HEK293 (cell line): Measurements from ENCODE around the gene SCFD2.
A peak's percentile ranks its signal among the peaks of the same experiment; 100 is the strongest.

ENCODE experiments used
- CTCF ChIA-PET: fragments of 350-600 bp; formaldehyde crosslinking; extraction: SDS; loops from one replicate; lab custom pipeline; 2021; ENCODE audit warnings: antibody characterized with exemption; lab: Yijun Ruan, JAX
- POLR2A ChIA-PET: fragments of 300-600 bp; formaldehyde crosslinking; extraction: SDS; loops from one replicate; lab custom pipeline; 2020; ENCODE audit warnings: antibody characterized with exemption, inconsistent platforms; lab: Yijun Ruan, JAX
- H3K27ac ChIP-seq: fragments of 200-500 bp; sonication (Bioruptor generic); 2 replicates; pipeline ENCODE4 v1.5.1; 2014; ENCODE audit warnings: low read depth, low read length, control low read depth, inconsistent platforms; ENCODE audit errors: extremely low read depth
- H3K36me3 ChIP-seq, 2 experiments: fragments of 200-500 bp in 1 of 2; sonication (Bioruptor generic) in 1 of 2; 1 replicate in 1 of 2; 2 replicates in 1 of 2; pipeline ENCODE4 v1.5.1; 2014 to 2017; ENCODE audit warnings: inconsistent platforms in 2 of 2, low read length in 2 of 2; ENCODE audit not compliant: control insufficient read depth in 2 of 2, insufficient read depth in 1 of 2
- H3K4me1 ChIP-seq: fragments of 200-500 bp; sonication (Bioruptor generic); 2 replicates; pipeline ENCODE4 v1.5.1; 2014; ENCODE audit warnings: mild to moderate bottlenecking, low read length, inconsistent platforms; ENCODE audit not compliant: control insufficient read depth, insufficient read depth
- H3K4me3 ChIP-seq: 2 replicates; pipeline ENCODE4 v1.5.1; 2011; ENCODE audit warnings: low read depth, mild to moderate bottlenecking, control low read depth, low read length, moderate library complexity
- H3K9me3 ChIP-seq: fragments of 200-500 bp; sonication (Bioruptor generic); 2 replicates; pipeline ENCODE4 v1.5.1; 2014; ENCODE audit warnings: low read depth, low read length, inconsistent platforms; ENCODE audit not compliant: control insufficient read depth, insufficient read depth
- EGR2 ChIP-seq: fragments of 450-650 bp; formaldehyde crosslinking; IDR thresholded peaks from 2 replicates; pipeline ENCODE4 v1.5.1; 2016; ENCODE audit warnings: low read depth, missing biosample characterization, missing genetic modification characterization
- FEZF1 ChIP-seq: fragments of 450-650 bp; formaldehyde crosslinking; IDR thresholded peaks from 2 replicates; pipeline ENCODE4 v1.5.1; 2016; ENCODE audit warnings: missing biosample characterization, missing genetic modification characterization
- GFI1B ChIP-seq: fragments of 450-650 bp; formaldehyde crosslinking; IDR thresholded peaks from 2 replicates; pipeline ENCODE4 v1.5.1; 2016; ENCODE audit warnings: missing biosample characterization, missing genetic modification characterization
- TRIM28 ChIP-seq: IDR thresholded peaks from 2 replicates; pipeline ENCODE4 v1.6.1; 2011; ENCODE audit warnings: low read length, control low read depth, borderline replicate concordance
- ZBTB44 ChIP-seq: fragments of 450-650 bp; IDR thresholded peaks from 2 replicates; pipeline ENCODE4 v1.5.1; 2018; ENCODE audit warnings: missing biosample characterization, mild to moderate bottlenecking, missing genetic modification characterization
- ZBTB48 ChIP-seq: fragments of 450-650 bp; formaldehyde crosslinking; IDR thresholded peaks from 2 replicates; pipeline ENCODE4 v1.5.1; 2016; ENCODE audit warnings: missing biosample characterization, missing genetic modification characterization
- ZFP3 ChIP-seq: fragments of 450-650 bp; formaldehyde crosslinking; IDR thresholded peaks from 2 replicates; pipeline ENCODE4 v1.5.1; 2016; ENCODE audit warnings: low read depth, missing biosample characterization, missing genetic modification characterization
- ZNF211 ChIP-seq: fragments of 450-650 bp; formaldehyde crosslinking; IDR thresholded peaks from 2 replicates; pipeline ENCODE4 v1.5.1; 2016; ENCODE audit warnings: low read depth, missing biosample characterization, missing genetic modification characterization
- ZNF302 ChIP-seq: fragments of 450-650 bp; formaldehyde crosslinking; IDR thresholded peaks from 2 replicates; pipeline ENCODE4 v1.5.1; 2016; ENCODE audit warnings: missing biosample characterization, missing genetic modification characterization, low read depth
- ZNF311 ChIP-seq: fragments of 450-650 bp; formaldehyde crosslinking; IDR thresholded peaks from 2 replicates; pipeline ENCODE4 v1.5.1; 2017; ENCODE audit warnings: missing biosample characterization, missing genetic modification characterization, borderline replicate concordance
- ZNF416 ChIP-seq: fragments of 450-650 bp; formaldehyde crosslinking; IDR thresholded peaks from 2 replicates; pipeline ENCODE4 v1.5.1; 2016; ENCODE audit warnings: missing biosample characterization, missing genetic modification characterization
- ZNF501 ChIP-seq: fragments of 450-650 bp; formaldehyde crosslinking; IDR thresholded peaks from 2 replicates; pipeline ENCODE4 v1.5.1; 2016; ENCODE audit warnings: missing biosample characterization, missing genetic modification characterization
- ZNF544 ChIP-seq: fragments of 450-650 bp; formaldehyde crosslinking; IDR thresholded peaks from 2 replicates; pipeline ENCODE4 v1.5.0; 2017; ENCODE audit warnings: missing biosample characterization, missing genetic modification characterization
- ZNF548 ChIP-seq: fragments of 450-650 bp; formaldehyde crosslinking; IDR thresholded peaks from 2 replicates; pipeline ENCODE4 v1.5.1; 2016; ENCODE audit warnings: missing biosample characterization, missing genetic modification characterization
- ZNF549 ChIP-seq: fragments of 450-650 bp; IDR thresholded peaks from 2 replicates; pipeline ENCODE4 v1.5.1; 2018; ENCODE audit warnings: missing biosample characterization, missing genetic modification characterization, mild to moderate bottlenecking, inconsistent platforms, moderate library complexity
- ZNF777 ChIP-seq: fragments of 450-650 bp; formaldehyde crosslinking; IDR thresholded peaks from 2 replicates; pipeline ENCODE4 v1.5.1; 2017; ENCODE audit warnings: missing biosample characterization, missing genetic modification characterization, borderline replicate concordance
- ZNF791 ChIP-seq: fragments of 450-650 bp; formaldehyde crosslinking; IDR thresholded peaks from 2 replicates; pipeline ENCODE4 v1.5.1; 2016; ENCODE audit warnings: missing biosample characterization, missing genetic modification characterization
- ZNF792 ChIP-seq: fragments of 450-650 bp; formaldehyde crosslinking; IDR thresholded peaks from 2 replicates; pipeline ENCODE4 v1.5.1; 2016; ENCODE audit warnings: missing biosample characterization, missing genetic modification characterization
- ZSCAN23 ChIP-seq: fragments of 450-650 bp; formaldehyde crosslinking; IDR thresholded peaks from 2 replicates; pipeline ENCODE4 v1.5.1; 2016; ENCODE audit warnings: missing biosample characterization, missing genetic modification characterization
- TF ChIP-seq, protein P1 (sequence below): fragments of 450-650 bp; formaldehyde crosslinking; IDR thresholded peaks from 2 replicates; pipeline ENCODE4 v1.5.1; 2017; ENCODE audit warnings: missing biosample characterization, missing genetic modification characterization
- TF ChIP-seq, protein P2 (sequence below): fragments of 450-650 bp; formaldehyde crosslinking; IDR thresholded peaks from 2 replicates; pipeline ENCODE4 v1.5.1; 2016; ENCODE audit warnings: missing biosample characterization, missing genetic modification characterization
- TF ChIP-seq, protein P3 (sequence below): fragments of 450-650 bp; formaldehyde crosslinking; IDR thresholded peaks from 2 replicates; pipeline ENCODE4 v1.5.1; 2016; ENCODE audit warnings: missing biosample characterization, missing genetic modification characterization

Gene SCFD2

DNA sequence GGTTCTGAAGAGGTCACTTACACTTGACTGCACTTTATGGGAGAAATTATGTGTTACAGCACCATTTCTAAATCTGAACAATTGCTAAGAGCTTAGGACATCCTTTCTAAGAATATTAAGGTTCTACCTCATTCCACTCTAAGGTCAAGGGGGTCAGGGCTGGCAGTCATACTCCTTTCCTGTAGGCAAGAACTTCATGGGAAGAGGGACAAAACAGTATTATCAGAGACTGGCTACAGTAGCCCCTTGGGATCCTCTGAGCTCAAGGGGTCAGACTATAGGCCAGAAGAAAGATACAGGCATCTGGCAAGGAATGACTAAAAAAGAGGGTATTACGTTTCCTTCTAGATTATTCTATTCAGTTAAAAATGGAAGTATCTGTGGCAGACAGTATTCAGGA is 388.6 kb downstream of the SCFD2 start (continued):
- TF ChIP-seq ZNF548 (tag by site-specific recombination) (no peak), TRIM28 (no peak), ZNF549 (no peak)

DNA sequence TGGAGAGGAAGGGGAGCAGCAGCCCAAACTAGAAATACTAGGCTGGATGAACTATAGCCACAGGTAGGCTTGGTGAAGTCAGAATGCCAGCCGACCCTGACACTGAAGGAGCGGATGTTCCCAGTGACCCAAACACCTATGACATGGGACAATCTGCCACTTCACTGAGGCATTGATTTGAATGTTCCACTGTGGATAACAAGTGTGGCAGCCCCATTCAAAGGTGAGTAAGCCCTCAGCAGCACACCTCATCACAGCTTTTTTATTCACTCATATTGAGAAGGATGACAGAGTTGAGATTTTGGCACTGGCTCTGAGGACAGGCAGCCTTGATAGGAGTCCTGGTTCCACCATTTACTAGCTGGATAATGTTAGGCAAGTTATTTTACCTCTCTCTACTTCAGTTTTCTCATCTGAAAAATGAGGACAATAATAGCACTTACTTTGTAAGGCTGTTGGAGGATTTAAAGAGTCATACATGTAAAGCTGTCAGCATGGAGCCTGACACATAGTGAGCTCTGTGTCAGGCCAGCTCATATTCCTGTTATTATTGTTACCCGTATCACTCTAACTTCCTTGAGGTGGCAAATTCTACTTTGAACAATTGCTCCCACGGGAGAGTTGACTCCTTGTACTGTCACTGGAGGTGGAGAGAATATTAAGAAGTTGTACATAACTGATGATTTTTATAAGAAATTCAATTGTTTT is 389.2 kb downstream of the SCFD2 start:
- H3K4me1 ChIP-seq = no peaks in the 10 kb centered on the region
- POLR2A ChIA-PET = no interaction called here
- CTCF ChIA-PET = interaction anchor here (0.6 to 1.1 kb wide), 2 partner anchors 431 to 597 kb away, joined by 3 to 5 read pairs; no protein-coding TSS in a partner anchor
- no peak overlapping the region for H3K4me3 ChIP-seq
- TF ChIP-seq, protein P1, sequence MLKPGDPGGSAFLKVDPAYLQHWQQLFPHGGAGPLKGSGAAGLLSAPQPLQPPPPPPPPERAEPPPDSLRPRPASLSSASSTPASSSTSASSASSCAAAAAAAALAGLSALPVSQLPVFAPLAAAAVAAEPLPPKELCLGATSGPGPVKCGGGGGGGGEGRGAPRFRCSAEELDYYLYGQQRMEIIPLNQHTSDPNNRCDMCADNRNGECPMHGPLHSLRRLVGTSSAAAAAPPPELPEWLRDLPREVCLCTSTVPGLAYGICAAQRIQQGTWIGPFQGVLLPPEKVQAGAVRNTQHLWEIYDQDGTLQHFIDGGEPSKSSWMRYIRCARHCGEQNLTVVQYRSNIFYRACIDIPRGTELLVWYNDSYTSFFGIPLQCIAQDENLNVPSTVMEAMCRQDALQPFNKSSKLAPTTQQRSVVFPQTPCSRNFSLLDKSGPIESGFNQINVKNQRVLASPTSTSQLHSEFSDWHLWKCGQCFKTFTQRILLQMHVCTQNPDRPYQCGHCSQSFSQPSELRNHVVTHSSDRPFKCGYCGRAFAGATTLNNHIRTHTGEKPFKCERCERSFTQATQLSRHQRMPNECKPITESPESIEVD (tag by site-specific recombination) = peak; percentile 33
- TF ChIP-seq ZNF777 (tag by site-specific recombination) = no peak
- no peaks in the 10 kb centered on the region for H3K9me3 ChIP-seq
- H3K27ac ChIP-seq = no peak overlapping the region
- H3K36me3 ChIP-seq = no peaks in the 10 kb centered on the region

DNA sequence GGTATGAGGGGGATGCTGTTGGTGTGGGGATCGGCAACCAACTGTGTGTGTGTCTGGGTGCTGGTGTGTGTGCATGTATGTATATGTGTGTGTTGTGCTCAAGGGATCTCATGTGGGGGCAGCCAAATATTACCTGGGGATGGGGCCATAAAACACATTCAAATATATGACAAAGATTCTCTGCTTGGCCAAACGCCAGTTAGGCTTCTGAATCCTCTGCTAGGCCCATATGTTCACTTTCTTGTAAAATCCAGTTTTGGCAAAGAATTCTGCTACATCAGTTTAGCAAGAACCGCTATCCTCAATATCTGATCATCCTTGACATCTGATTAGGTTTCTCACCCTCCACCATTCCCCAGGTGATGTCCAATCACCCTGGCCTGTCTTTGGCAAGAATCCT is 397.2 kb downstream of the SCFD2 start:
- H3K4me3 ChIP-seq = no peak overlapping the region
- TF ChIP-seq EGR2 (tag by site-specific recombination) (no peak), GFI1B (tag by site-specific recombination) (no peak), ZNF544 (tag by site-specific recombination) (no peak), ZNF416 (tag by site-specific recombination) (no peak), ZNF302 (no peak), ZNF501 (tag by site-specific recombination) (no peak), ZNF211 (tag by site-specific recombination) (no peak), ZFP3 (tag by site-specific recombination) (no peak), ZSCAN23 (tag by site-specific recombination) (no peak), ZNF791 (tag by site-specific recombination) (no peak), ZNF792 (no peak), FEZF1 (tag by site-specific recombination) (no peak), ZBTB48 (tag by site-specific recombination) (no peak), ZBTB44 (tag by site-specific recombination) (no peak), ZNF311 (tag by site-specific recombination) (no peak)
- TF ChIP-seq, protein P2, sequence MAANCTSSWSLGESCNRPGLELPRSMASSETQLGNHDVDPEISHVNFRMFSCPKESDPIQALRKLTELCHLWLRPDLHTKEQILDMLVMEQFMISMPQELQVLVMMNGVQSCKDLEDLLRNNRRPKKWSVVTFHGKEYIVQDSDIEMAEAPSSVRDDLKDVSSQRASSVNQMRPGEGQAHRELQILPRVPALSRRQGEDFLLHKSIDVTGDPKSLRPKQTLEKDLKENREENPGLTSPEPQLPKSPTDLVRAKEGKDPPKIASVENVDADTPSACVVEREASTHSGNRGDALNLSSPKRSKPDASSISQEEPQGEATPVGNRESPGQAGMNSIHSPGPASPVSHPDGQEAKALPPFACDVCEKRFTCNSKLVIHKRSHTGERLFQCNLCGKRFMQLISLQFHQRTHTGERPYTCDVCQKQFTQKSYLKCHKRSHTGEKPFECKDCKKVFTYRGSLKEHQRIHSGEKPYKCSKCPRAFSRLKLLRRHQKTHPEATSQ (tag by site-specific recombination) = no peak
- TF ChIP-seq, protein P3, sequence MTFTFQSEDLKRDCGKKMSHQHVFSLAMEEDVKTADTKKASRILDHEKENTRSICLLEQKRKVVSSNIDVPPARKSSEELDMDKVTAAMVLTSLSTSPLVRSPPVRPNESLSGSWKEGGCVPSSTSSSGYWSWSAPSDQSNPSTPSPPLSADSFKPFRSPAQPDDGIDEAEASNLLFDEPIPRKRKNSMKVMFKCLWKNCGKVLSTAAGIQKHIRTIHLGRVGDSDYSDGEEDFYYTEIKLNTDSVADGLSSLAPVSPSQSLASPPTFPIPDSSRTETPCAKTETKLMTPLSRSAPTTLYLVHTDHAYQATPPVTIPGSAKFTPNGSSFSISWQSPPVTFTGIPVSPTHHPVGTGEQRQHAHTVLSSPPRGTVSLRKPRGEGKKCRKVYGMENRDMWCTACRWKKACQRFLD (tag by site-specific recombination) = no peak
- no peaks in the 10 kb centered on the region for H3K36me3 ChIP-seq
- ChIA-PET POLR2A (no interaction called here), CTCF (no interaction called here)
- H3K27ac ChIP-seq = no peak overlapping the region
- no peaks in the 10 kb centered on the region for H3K9me3 ChIP-seq
- no peaks in the 10 kb centered on the region for H3K4me1 ChIP-seq
